ENCODE results near the gene SCRN1.

The SCRN1 gene

GRCh38 chr7:29989257-29989995 lies at the start of gene SCRN1:
SCRN1 (minus strand) TSS chr7:29989801; CDS start chr7:29969067, 20,734 bp downstream.
- DNase-seq = no peak

- no peak for DNase-seq
Observed at GRCh38 chr7:30038196-30038980, 48.8 kb upstream of the SCRN1 start.

GRCh38 chr7:30036220-30036619 lies 46.6 kb upstream of the SCRN1 start:
- DNase-seq = no peak

GRCh38 chr7:30034501-30034900 lies 44.9 kb upstream of the SCRN1 start:
- DNase-seq = no peak

GRCh38 chr7:30032310-30033125 lies 42.9 kb upstream of the SCRN1 start:
- DNase-seq = no peak

- peak; percentile 21 to 45 for DNase-seq
Observed at GRCh38 chr7:30029696-30030095, 40.1 kb upstream of the SCRN1 start.

- peak; percentile 20 to 32 for DNase-seq
Observed at GRCh38 chr7:30028749-30029635, 39.4 kb upstream of the SCRN1 start.

GRCh38 chr7:30028216-30028748 lies 38.7 kb upstream of the SCRN1 start, which contains the start of gene PLEKHA8:
PLEKHA8 (plus strand) TSS chr7:30028412; CDS start chr7:30028763, 351 bp downstream.
- DNase-seq = peak; percentile 60 to 65

- no peak for DNase-seq
Observed at GRCh38 chr7:30027740-30028215, 38.2 kb upstream of the SCRN1 start.

- DNase-seq = peak; percentile 48 to 49
Observed at GRCh38 chr7:30027065-30027456, 37.5 kb upstream of the SCRN1 start.

GRCh38 chr7:30026229-30027064 lies 36.8 kb upstream of the SCRN1 start, which contains the start of gene FKBP14:
FKBP14 (minus strand) TSS chr7:30026702; CDS start chr7:30026508, 194 bp downstream.
- DNase-seq = peak; percentile 97

GRCh38 chr7:30023524-30023923 lies 33.9 kb upstream of the SCRN1 start:
- no peak for DNase-seq

GRCh38 chr7:30022991-30023390 lies 33.4 kb upstream of the SCRN1 start:
- DNase-seq = no peak

GRCh38 chr7:30020535-30020934 lies 30.9 kb upstream of the SCRN1 start:
- no peak for DNase-seq

GRCh38 chr7:30019960-30020359 lies 30.4 kb upstream of the SCRN1 start:
- DNase-seq = no peak

- DNase-seq = peak; percentile 8 to 26
Observed at GRCh38 chr7:30019387-30019786, 29.8 kb upstream of the SCRN1 start.

- no peak for DNase-seq
Observed at GRCh38 chr7:30018451-30018850, 28.9 kb upstream of the SCRN1 start.

GRCh38 chr7:30012757-30013156 lies 23.2 kb upstream of the SCRN1 start:
- no peak for DNase-seq

- DNase-seq = no peak
Observed at GRCh38 chr7:30010021-30010420, 20.4 kb upstream of the SCRN1 start.

- no peak for DNase-seq
Observed at GRCh38 chr7:30005464-30005863, 15.9 kb upstream of the SCRN1 start.

GRCh38 chr7:30003098-30003497 lies 13.5 kb upstream of the SCRN1 start:
- no peak for DNase-seq
